Stimulated activated memory B cell treated with anti-CD40 and anti-IgM and Interleukin-4, amounts not matched to agents 10 μg/mL and 1 μg/mL and 100 μg/mL, for 72 hours (primary cell): Measurements from ENCODE around the gene GATAD2B.
"Not testable (repeated sequence)": the region's sequence is repeated elsewhere in the genome, so short reads cannot be mapped to it uniquely, and the experiment has no call there.

ENCODE experiments used
- ATAC-seq: fragments of 150-1000 bp; cut with Tn5 transposase; 2 replicates; pipeline ENCODE4 v1.10.0; 2021
- H3K27ac Mint-ChIP-seq: one replicate; pipeline ENCODE4 v1.8.0; 2022; ENCODE audit warnings: mild to moderate bottlenecking, mixed read lengths
- H3K27me3 Mint-ChIP-seq: one replicate; pipeline ENCODE4 v1.8.0; 2022; ENCODE audit warnings: mixed read lengths
- H3K36me3 Mint-ChIP-seq: one replicate; pipeline ENCODE4 v1.8.0; 2022; ENCODE audit warnings: mixed read lengths
- H3K4me1 Mint-ChIP-seq: one replicate; pipeline ENCODE4 v1.8.0; 2022; ENCODE audit warnings: mixed read lengths
- H3K4me3 Mint-ChIP-seq: one replicate; pipeline ENCODE4 v1.8.0; 2022; ENCODE audit warnings: mild to moderate bottlenecking, moderate library complexity, mixed read lengths
- H3K9me3 Mint-ChIP-seq: one replicate; pipeline ENCODE4 v1.8.0; 2022; ENCODE audit warnings: mixed read lengths

GATAD2B gene

GRCh38 chr1:153773096-153773921 is 149.5 kb downstream of the GATAD2B start:
- H3K4me1 Mint-ChIP-seq = peaks cover 52% of the 10 kb centered on the region
- H3K27ac Mint-ChIP-seq = peak overlapping the region; percentile 85
- H3K9me3 Mint-ChIP-seq = no peaks in the 10 kb centered on the region
- no peak overlapping the region for H3K4me3 Mint-ChIP-seq
- ATAC-seq = no peak
- no peaks in the 10 kb centered on the region for H3K27me3 Mint-ChIP-seq
- peaks cover 41% of the 10 kb centered on the region for H3K36me3 Mint-ChIP-seq

- no peaks in the 10 kb centered on the region for H3K27me3 Mint-ChIP-seq
- peaks cover 53% of the 10 kb centered on the region for H3K36me3 Mint-ChIP-seq
- ATAC-seq = no peak
- H3K4me3 Mint-ChIP-seq = no peak overlapping the region
- no peak overlapping the region for H3K27ac Mint-ChIP-seq
- H3K9me3 Mint-ChIP-seq = no peaks in the 10 kb centered on the region
- peaks cover 46% of the 10 kb centered on the region for H3K4me1 Mint-ChIP-seq
These were observed 150.8 kb downstream of the GATAD2B start for GRCh38 chr1:153771841-153772593.

GRCh38 chr1:153771261-153771660 is 151.5 kb downstream of the GATAD2B start:
- ATAC-seq = no peak
- peaks cover 56% of the 10 kb centered on the region for H3K36me3 Mint-ChIP-seq
- no peak overlapping the region for H3K4me3 Mint-ChIP-seq
- peak overlapping the region; percentile 65 for H3K27ac Mint-ChIP-seq
- no peaks in the 10 kb centered on the region for H3K27me3 Mint-ChIP-seq
- H3K4me1 Mint-ChIP-seq = peaks cover 39% of the 10 kb centered on the region
- no peaks in the 10 kb centered on the region for H3K9me3 Mint-ChIP-seq

- Mint-ChIP-seq H3K36me3 (peaks cover 61% of the 10 kb centered on the region), H3K4me3 (no peak overlapping the region), H3K4me1 (peaks cover 35% of the 10 kb centered on the region), H3K27me3 (no peaks in the 10 kb centered on the region), H3K27ac (peak overlapping the region; percentile 65), H3K9me3 (no peaks in the 10 kb centered on the region)
- no peak for ATAC-seq
These were observed 152.0 kb downstream of the GATAD2B start for GRCh38 chr1:153770797-153771196.

- Mint-ChIP-seq H3K27me3 (no peaks in the 10 kb centered on the region), H3K4me3 (no peak overlapping the region), H3K9me3 (no peaks in the 10 kb centered on the region), H3K4me1 (peaks cover 25% of the 10 kb centered on the region), H3K27ac (peak overlapping the region; percentile 3), H3K36me3 (peaks cover 72% of the 10 kb centered on the region)
- no peak for ATAC-seq
These were observed 153.6 kb downstream of the GATAD2B start for GRCh38 chr1:153769221-153769620.

GRCh38 chr1:153768316-153769181 is 154.2 kb downstream of the GATAD2B start:
- H3K27me3 Mint-ChIP-seq = no peaks in the 10 kb centered on the region
- no peak for ATAC-seq
- H3K4me3 Mint-ChIP-seq = no peak overlapping the region
- H3K36me3 Mint-ChIP-seq = peaks cover 72% of the 10 kb centered on the region
- H3K9me3 Mint-ChIP-seq = no peaks in the 10 kb centered on the region
- H3K4me1 Mint-ChIP-seq = peaks cover 19% of the 10 kb centered on the region
- H3K27ac Mint-ChIP-seq = peak overlapping the region; percentile 3

- H3K9me3 Mint-ChIP-seq = no peaks in the 10 kb centered on the region
- no peak overlapping the region for H3K27ac Mint-ChIP-seq
These were observed 155.3 kb downstream of the GATAD2B start for GRCh38 chr1:153767519-153767918.

GRCh38 chr1:153766663-153767062 is 156.1 kb downstream of the GATAD2B start:
- not testable (repeated sequence) for H3K9me3 Mint-ChIP-seq, H3K27ac Mint-ChIP-seq, H3K4me3 Mint-ChIP-seq, ATAC-seq, H3K27me3 Mint-ChIP-seq
- Mint-ChIP-seq H3K36me3 (peaks cover 87% of the 10 kb centered on the region), H3K4me1 (peaks cover 15% of the 10 kb centered on the region)

More at GRCh38 chr1:153767519-153767918, 155.3 kb downstream of the GATAD2B start:
- Mint-ChIP-seq H3K4me1 (peaks cover 15% of the 10 kb centered on the region), H3K4me3 (no peak overlapping the region), H3K27me3 (no peaks in the 10 kb centered on the region), H3K36me3 (peaks cover 79% of the 10 kb centered on the region)
- no peak for ATAC-seq

- H3K27ac Mint-ChIP-seq = no peak overlapping the region
- no peak overlapping the region for H3K4me3 Mint-ChIP-seq
- no peak for ATAC-seq
- H3K4me1 Mint-ChIP-seq = no peaks in the 10 kb centered on the region
- H3K9me3 Mint-ChIP-seq = no peaks in the 10 kb centered on the region
- H3K36me3 Mint-ChIP-seq = peaks cover 85% of the 10 kb centered on the region
- no peaks in the 10 kb centered on the region for H3K27me3 Mint-ChIP-seq
These were observed 158.5 kb downstream of the GATAD2B start for GRCh38 chr1:153764310-153764709.

GRCh38 chr1:153763365-153764225 is 159.2 kb downstream of the GATAD2B start:
- no peak overlapping the region for H3K27ac Mint-ChIP-seq
- H3K36me3 Mint-ChIP-seq = peaks cover 77% of the 10 kb centered on the region
- H3K27me3 Mint-ChIP-seq = no peaks in the 10 kb centered on the region
- no peaks in the 10 kb centered on the region for H3K9me3 Mint-ChIP-seq
- no peak overlapping the region for H3K4me3 Mint-ChIP-seq
- H3K4me1 Mint-ChIP-seq = no peaks in the 10 kb centered on the region
- ATAC-seq = no peak

GRCh38 chr1:153760440-153760839 is 162.3 kb downstream of the GATAD2B start:
- no peaks in the 10 kb centered on the region for H3K4me1 Mint-ChIP-seq
- H3K27me3 Mint-ChIP-seq = no peaks in the 10 kb centered on the region
- ATAC-seq = no peak
- H3K36me3 Mint-ChIP-seq = peaks cover 71% of the 10 kb centered on the region
- no peak overlapping the region for H3K4me3 Mint-ChIP-seq
- no peak overlapping the region for H3K27ac Mint-ChIP-seq
- no peaks in the 10 kb centered on the region for H3K9me3 Mint-ChIP-seq
